Astrocyte of the spinal cord (primary cell): Measurements from ENCODE around the gene MRI1.

ENCODE experiments used
- DNase-seq: peaks from one replicate; pipeline ENCODE4 v3.0.0; 2011; ENCODE audit warnings: low read depth, low spot score
- H3K4me3 ChIP-seq: 2 replicates; pipeline ENCODE4 v1.5.1; 2011; ENCODE audit warnings: low read depth, mild to moderate bottlenecking, low read length, moderate library complexity
- in situ Hi-C: cut with HindIII; loops from 2 replicates; pipeline ENCODE4 v1.10.0; 2017; ENCODE audit warnings: low sequenced_read_pairs
- TF ChIP-seq, protein P1 (sequence below): IDR thresholded peaks from 2 replicates; pipeline ENCODE4 v1.5.1; 2012; ENCODE audit warnings: low read depth, mild to moderate bottlenecking, low read length, inconsistent platforms

Gene MRI1

DNA sequence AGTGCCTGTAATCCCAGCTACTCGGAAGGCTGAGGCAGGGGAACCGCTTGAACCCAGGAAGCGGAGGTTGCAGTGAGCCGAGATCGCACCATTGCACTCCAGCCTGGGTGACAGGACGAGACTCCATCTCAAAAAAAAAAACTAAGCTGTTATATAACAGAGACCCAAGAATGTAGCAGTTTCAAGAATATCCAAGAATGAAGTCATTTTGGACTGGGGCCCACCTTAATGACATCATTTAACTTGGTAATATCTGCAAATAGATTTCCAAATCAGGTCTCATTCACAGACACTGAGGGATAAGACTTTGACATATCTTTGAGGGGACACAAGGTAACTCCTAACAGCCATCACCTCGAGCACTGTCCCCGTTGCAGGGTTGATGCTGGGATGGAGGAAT lies 36.5 kb upstream of the MRI1 start:
- in situ Hi-C loops = no loop called here
- TF ChIP-seq, protein P1, sequence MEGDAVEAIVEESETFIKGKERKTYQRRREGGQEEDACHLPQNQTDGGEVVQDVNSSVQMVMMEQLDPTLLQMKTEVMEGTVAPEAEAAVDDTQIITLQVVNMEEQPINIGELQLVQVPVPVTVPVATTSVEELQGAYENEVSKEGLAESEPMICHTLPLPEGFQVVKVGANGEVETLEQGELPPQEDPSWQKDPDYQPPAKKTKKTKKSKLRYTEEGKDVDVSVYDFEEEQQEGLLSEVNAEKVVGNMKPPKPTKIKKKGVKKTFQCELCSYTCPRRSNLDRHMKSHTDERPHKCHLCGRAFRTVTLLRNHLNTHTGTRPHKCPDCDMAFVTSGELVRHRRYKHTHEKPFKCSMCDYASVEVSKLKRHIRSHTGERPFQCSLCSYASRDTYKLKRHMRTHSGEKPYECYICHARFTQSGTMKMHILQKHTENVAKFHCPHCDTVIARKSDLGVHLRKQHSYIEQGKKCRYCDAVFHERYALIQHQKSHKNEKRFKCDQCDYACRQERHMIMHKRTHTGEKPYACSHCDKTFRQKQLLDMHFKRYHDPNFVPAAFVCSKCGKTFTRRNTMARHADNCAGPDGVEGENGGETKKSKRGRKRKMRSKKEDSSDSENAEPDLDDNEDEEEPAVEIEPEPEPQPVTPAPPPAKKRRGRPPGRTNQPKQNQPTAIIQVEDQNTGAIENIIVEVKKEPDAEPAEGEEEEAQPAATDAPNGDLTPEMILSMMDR = no peak
- H3K4me3 ChIP-seq = no peak overlapping the region
- DNase-seq = peak; percentile 61

DNA sequence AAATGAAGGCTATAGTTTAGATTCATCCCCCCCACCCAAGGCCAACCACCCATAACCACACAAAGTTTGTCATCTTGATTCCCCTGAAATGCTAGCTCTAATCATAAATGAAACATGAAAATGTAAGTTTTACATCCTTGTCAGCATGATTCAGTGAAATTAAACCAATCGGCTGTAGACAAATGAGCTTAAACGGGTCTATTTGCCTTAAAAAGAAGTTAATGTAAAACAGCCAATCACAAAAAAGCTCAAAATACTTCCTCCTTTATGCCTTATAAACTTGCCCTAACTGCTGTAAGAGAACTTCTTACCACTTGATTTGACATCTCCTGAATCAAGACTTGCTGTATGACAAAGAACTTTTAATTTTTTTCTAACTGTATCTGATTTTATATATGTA lies 34.5 kb upstream of the MRI1 start:
- TF ChIP-seq, protein P1 = no peak
- DNase-seq = peak; percentile 20
- H3K4me3 ChIP-seq = no peak overlapping the region
- in situ Hi-C loops = no loop called here

DNA sequence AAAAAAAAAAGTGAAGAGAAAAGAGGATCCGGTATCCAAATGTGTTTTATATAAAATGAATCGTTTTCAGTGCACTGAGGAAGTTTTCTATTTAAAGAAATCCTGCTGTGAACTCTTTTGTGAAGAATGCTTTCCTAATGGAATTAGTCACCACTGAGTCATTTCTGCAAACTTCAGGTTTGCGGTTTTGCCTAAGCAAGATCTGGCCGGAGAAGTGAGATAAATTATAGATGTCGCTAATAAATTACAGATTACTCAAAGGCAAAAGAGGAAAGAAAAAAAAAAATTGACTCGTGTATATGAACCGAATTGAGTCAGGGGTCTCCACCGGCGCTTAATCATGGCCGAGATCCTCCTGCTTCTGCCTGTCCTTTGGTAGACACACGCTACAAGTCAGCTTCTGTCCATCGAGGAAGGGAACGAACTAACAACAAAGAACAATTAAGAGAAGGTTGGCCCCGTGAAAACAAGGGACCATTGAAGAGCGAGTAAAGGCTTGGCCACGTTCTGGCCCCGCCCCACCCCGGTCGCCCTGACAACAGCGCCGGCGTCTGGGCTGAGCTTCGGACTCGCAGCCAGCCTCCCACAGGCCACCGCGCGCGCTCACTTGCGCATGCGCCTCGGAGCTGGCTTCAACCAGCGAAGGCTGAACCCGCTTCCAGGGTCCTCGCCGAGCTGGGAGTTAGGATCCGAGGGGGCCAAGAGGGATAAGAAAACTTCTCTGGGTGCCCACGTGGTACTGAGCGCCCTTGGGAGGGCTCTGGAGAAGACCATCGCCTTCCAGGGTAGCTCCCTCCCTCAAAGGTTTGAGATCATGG lies 33.0 kb upstream of the MRI1 start:
- peak; percentile 98 for DNase-seq
- TF ChIP-seq, protein P1 = no peak
- in situ Hi-C loops = no loop called here
- peak overlapping the region; percentile 64 for H3K4me3 ChIP-seq

DNA sequence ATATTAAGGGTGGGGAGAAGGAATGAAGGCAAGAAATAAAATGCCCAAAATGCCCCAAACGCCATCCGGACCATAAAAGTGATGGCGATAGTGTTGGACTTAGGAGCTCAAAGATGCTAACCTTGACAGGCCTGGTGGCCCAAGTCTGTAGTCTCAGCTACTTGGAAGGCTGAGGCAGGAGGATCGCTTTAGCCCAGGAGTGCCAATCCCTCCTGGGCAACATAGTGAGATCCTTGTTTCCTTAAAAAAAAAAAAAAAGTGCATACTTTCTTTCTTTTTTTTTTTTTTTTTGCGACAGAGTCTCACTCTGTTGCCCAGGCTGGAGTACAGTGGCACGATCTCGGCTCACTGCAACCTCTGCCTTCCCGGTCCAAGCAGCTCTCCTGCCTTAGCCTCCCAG lies 32.0 kb upstream of the MRI1 start:
- peak overlapping the region; percentile 64 for H3K4me3 ChIP-seq
- in situ Hi-C loops = no loop called here
- no peak for DNase-seq
- TF ChIP-seq, protein P1 = no peak

DNA sequence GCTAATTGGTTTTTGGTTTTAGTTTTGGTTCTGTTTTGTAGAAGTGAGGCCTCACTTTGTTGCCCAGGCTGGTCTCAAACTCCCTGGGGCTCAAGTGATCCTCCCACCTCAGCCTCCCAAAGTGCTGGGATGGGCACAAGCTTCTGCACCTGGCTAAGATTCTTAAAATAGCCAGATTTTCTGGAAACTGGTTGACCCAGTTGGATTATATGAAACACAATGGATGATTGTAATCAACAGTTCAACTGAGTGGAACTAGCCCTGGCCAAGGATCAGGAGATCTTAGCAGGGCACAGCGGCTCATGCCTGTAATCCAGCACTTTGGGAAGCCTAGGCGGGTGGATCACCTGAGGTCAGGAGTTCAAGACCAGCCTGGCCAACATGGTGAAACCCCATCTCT lies 29.6 kb upstream of the MRI1 start:
- H3K4me3 ChIP-seq = no peak overlapping the region
- in situ Hi-C loops = no loop called here
- TF ChIP-seq, protein P1 = no peak
- DNase-seq = no peak

DNA sequence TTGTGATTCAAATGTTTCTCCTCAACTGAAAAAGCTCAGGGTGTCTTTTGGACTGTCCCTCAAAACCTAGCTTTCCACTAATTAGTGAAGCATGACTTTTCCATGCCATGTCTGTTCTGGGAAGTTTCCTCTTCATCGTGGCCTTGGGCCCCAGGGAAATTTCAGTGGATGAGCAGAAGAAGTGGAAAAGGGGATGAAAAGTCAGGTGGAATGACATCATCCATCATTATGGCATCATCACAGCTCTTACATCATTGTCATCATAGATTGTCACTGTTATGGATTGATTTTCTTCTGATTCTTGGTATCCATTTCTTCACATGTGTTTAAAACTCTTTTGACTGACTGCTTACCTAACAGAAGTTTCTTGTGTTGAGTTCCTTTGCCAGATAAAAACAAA lies 26.2 kb upstream of the MRI1 start:
- TF ChIP-seq, protein P1 = no peak
- no peak for DNase-seq
- in situ Hi-C loops = no loop called here
- H3K4me3 ChIP-seq = no peak overlapping the region
